Activated CD4-positive, alpha-beta T cell treated with anti-CD3 and anti-CD28 coated beads, Interleukin-10, Interleukin-2, amounts not matched to agents 100 ng/mL and 50 ng/mL, durations not matched to agents 16 hours and 8 hours (primary cell): ENCODE data around the gene DSCAM.
"Not testable (repeated sequence)": the region's sequence is repeated elsewhere in the genome, so short reads cannot be mapped to it uniquely, and the experiment has no call there.

Source experiments
- DNase-seq: peaks from one replicate; pipeline ENCODE4 v3.0.0-alpha.2; 2020

Gene DSCAM

GRCh38 chr21:40517646-40518045 lies 329.3 kb downstream of the DSCAM start:
- DNase-seq, result no peak

GRCh38 chr21:40516335-40516734 lies 330.6 kb downstream of the DSCAM start:
- DNase-seq, result no peak

- peak; percentile 4 for DNase-seq
These were observed 334.4 kb downstream of the DSCAM start for GRCh38 chr21:40512590-40512989.

GRCh38 chr21:40507978-40508377 lies 339.0 kb downstream of the DSCAM start:
- DNase-seq, result no peak

- DNase-seq, result no peak
These were observed 341.3 kb downstream of the DSCAM start for GRCh38 chr21:40505681-40506080.

GRCh38 chr21:40505244-40505643 lies 341.7 kb downstream of the DSCAM start:
- no peak for DNase-seq

- no peak for DNase-seq
These were observed 342.1 kb downstream of the DSCAM start for GRCh38 chr21:40504825-40505224.

- DNase-seq, result no peak
These were observed 350.8 kb downstream of the DSCAM start for GRCh38 chr21:40496116-40496515.

GRCh38 chr21:40490408-40490807 lies 356.6 kb downstream of the DSCAM start:
- no peak for DNase-seq

GRCh38 chr21:40489001-40489400 lies 358.0 kb downstream of the DSCAM start:
- DNase-seq, result no peak

GRCh38 chr21:40481764-40482163 lies 365.2 kb downstream of the DSCAM start:
- no peak for DNase-seq

GRCh38 chr21:40474513-40474912 lies 372.4 kb downstream of the DSCAM start:
- DNase-seq, result no peak

- no peak for DNase-seq
These were observed 374.9 kb downstream of the DSCAM start for GRCh38 chr21:40472013-40472412.

GRCh38 chr21:40471103-40471502 lies 375.9 kb downstream of the DSCAM start:
- DNase-seq, result no peak

- no peak for DNase-seq
These were observed 380.0 kb downstream of the DSCAM start for GRCh38 chr21:40466893-40467483.

GRCh38 chr21:40465382-40465781 lies 381.6 kb downstream of the DSCAM start:
- no peak for DNase-seq

GRCh38 chr21:40463176-40463575 lies 383.8 kb downstream of the DSCAM start:
- DNase-seq, result no peak

- DNase-seq, result no peak
These were observed 385.9 kb downstream of the DSCAM start for GRCh38 chr21:40461008-40461407.

GRCh38 chr21:40457741-40458140 lies 389.2 kb downstream of the DSCAM start:
- DNase-seq, result no peak

GRCh38 chr21:40454057-40454456 lies 392.9 kb downstream of the DSCAM start:
- no peak for DNase-seq

- DNase-seq, result no peak
These were observed 393.8 kb downstream of the DSCAM start for GRCh38 chr21:40453183-40453582.

- DNase-seq, result no peak
These were observed 394.4 kb downstream of the DSCAM start for GRCh38 chr21:40452548-40452947.

GRCh38 chr21:40447016-40447415 lies 399.9 kb downstream of the DSCAM start:
- no peak for DNase-seq

GRCh38 chr21:40445349-40445921 lies 401.5 kb downstream of the DSCAM start:
- DNase-seq, result no peak

- DNase-seq, result not testable (repeated sequence)
These were observed 407.4 kb downstream of the DSCAM start for GRCh38 chr21:40439581-40439980.
